ENCODE measurements around the gene CLMN.

- TF ChIP-seq CTCF (conservative IDR thresholded peaks at IDR 0.05; ENCODE audit: low read depth in 2 of 2) (no peak), POLR2AphosphoS5 (IDR thresholded peaks at IDR 0.05; ENCODE audit: low read depth) (no peak), EZH2 (IDR thresholded peaks at IDR 0.05; ENCODE audit: low read depth, unreplicated experiment) (no peak), EZH2phosphoT487 (IDR thresholded peaks at IDR 0.05; ENCODE audit: unreplicated experiment) (no peak), REST (IDR thresholded peaks at IDR 0.05; ENCODE audit: unreplicated experiment) (no peak), CREB1 (CRISPR knock-in tag; IDR thresholded peaks at IDR 0.05; ENCODE audit: low read depth) (no peak), JUNB (IDR thresholded peaks at IDR 0.05; ENCODE audit: unreplicated experiment) (no peak), ETS1 (IDR thresholded peaks at IDR 0.05) (no peak)
These were observed 7.4 kb downstream of the CLMN start for GRCh38 chr14:95312311-95312710.
